ENCODE measurements around the gene INPPL1.
"Not testable (repeated sequence)": the region's sequence is repeated elsewhere in the genome, so short reads cannot be mapped to it uniquely, and the experiment has no call there.

Gene INPPL1

GRCh38 chr11:72202571-72202970 lies 22.0 kb upstream of the INPPL1 start:
- no peak overlapping the region for H3K4me3 Mint-ChIP-seq
- intact Hi-C loops (cut with micrococcal nuclease): no loop called here
- no peak overlapping the region for H3K27ac Mint-ChIP-seq
- H3K9me3 Mint-ChIP-seq: no peaks in the 10 kb centered on the region
- H3K27me3 Mint-ChIP-seq: no peaks in the 10 kb centered on the region
- no peaks in the 10 kb centered on the region for H3K36me3 Mint-ChIP-seq (ENCODE audit: low read depth)
- peaks cover 37% of the 10 kb centered on the region for H3K4me1 Mint-ChIP-seq (ENCODE audit: low read depth)

- Mint-ChIP-seq H3K4me1 (ENCODE audit: low read depth) (peaks cover 43% of the 10 kb centered on the region), H3K36me3 (ENCODE audit: low read depth) (no peaks in the 10 kb centered on the region), H3K27ac (peak overlapping the region; percentile 9), H3K9me3 (no peaks in the 10 kb centered on the region), H3K4me3 (no peak overlapping the region), H3K27me3 (no peaks in the 10 kb centered on the region)
- intact Hi-C loops (cut with micrococcal nuclease): no loop called here
These were observed 21.4 kb upstream of the INPPL1 start for GRCh38 chr11:72203163-72203562.

GRCh38 chr11:72204886-72205285 lies 19.7 kb upstream of the INPPL1 start:
- Mint-ChIP-seq H3K27me3 (no peaks in the 10 kb centered on the region), H3K4me3 (no peak overlapping the region), H3K27ac (peak overlapping the region; percentile 68), H3K4me1 (ENCODE audit: low read depth) (peaks cover 60% of the 10 kb centered on the region), H3K36me3 (ENCODE audit: low read depth) (no peaks in the 10 kb centered on the region), H3K9me3 (peaks cover 8% of the 10 kb centered on the region)
- intact Hi-C loops (cut with micrococcal nuclease): no loop called here

- intact Hi-C loops (cut with micrococcal nuclease); H3K4me3 Mint-ChIP-seq; H3K36me3 Mint-ChIP-seq (ENCODE audit: low read depth); H3K27me3 Mint-ChIP-seq; H3K27ac Mint-ChIP-seq: not testable (repeated sequence)
- peaks cover 62% of the 10 kb centered on the region for H3K4me1 Mint-ChIP-seq (ENCODE audit: low read depth)
- H3K9me3 Mint-ChIP-seq: peaks cover 10% of the 10 kb centered on the region
These were observed 17.8 kb upstream of the INPPL1 start for GRCh38 chr11:72206794-72207193.

- Mint-ChIP-seq H3K9me3 (peaks cover 10% of the 10 kb centered on the region), H3K36me3 (ENCODE audit: low read depth) (no peaks in the 10 kb centered on the region), H3K27ac (peak overlapping the region; percentile 77), H3K4me3 (no peak overlapping the region), H3K27me3 (no peaks in the 10 kb centered on the region), H3K4me1 (ENCODE audit: low read depth) (peaks cover 52% of the 10 kb centered on the region)
- intact Hi-C loops (cut with micrococcal nuclease): no loop called here
These were observed 16.3 kb upstream of the INPPL1 start for GRCh38 chr11:72208281-72208680.

- Mint-ChIP-seq H3K4me3 (no peak overlapping the region), H3K27ac (peak overlapping the region; percentile 77), H3K36me3 (ENCODE audit: low read depth) (no peaks in the 10 kb centered on the region), H3K27me3 (no peaks in the 10 kb centered on the region), H3K4me1 (ENCODE audit: low read depth) (peaks cover 50% of the 10 kb centered on the region), H3K9me3 (peaks cover 10% of the 10 kb centered on the region)
- intact Hi-C loops (cut with micrococcal nuclease): no loop called here
These were observed 15.5 kb upstream of the INPPL1 start for GRCh38 chr11:72209101-72209500.

- intact Hi-C loops (cut with micrococcal nuclease): no loop called here
- H3K27me3 Mint-ChIP-seq: no peaks in the 10 kb centered on the region
- H3K4me1 Mint-ChIP-seq (ENCODE audit: low read depth): peaks cover 50% of the 10 kb centered on the region
- peaks cover 35% of the 10 kb centered on the region for H3K36me3 Mint-ChIP-seq (ENCODE audit: low read depth)
- H3K4me3 Mint-ChIP-seq: peak within 1 kb of the TSS; percentile 85
- H3K9me3 Mint-ChIP-seq: no peaks in the 10 kb centered on the region
- H3K27ac Mint-ChIP-seq: peak within 1 kb of the TSS; percentile 85
These were observed 7.9 kb upstream of the INPPL1 start, which contains the start of gene FOLR2 for GRCh38 chr11:72216638-72217037. Gene FOLR2, plus strand, starts transcription at chr11:72216794. Its CDS starts 1,791 bp downstream, at chr11:72218585.

- no peaks in the 10 kb centered on the region for H3K27me3 Mint-ChIP-seq
- H3K27ac Mint-ChIP-seq: peak overlapping the region; percentile 85
- intact Hi-C loops (cut with micrococcal nuclease): no loop called here
- H3K36me3 Mint-ChIP-seq (ENCODE audit: low read depth): peaks cover 41% of the 10 kb centered on the region
- peaks cover 62% of the 10 kb centered on the region for H3K4me1 Mint-ChIP-seq (ENCODE audit: low read depth)
- H3K4me3 Mint-ChIP-seq: peak overlapping the region; percentile 85
- no peaks in the 10 kb centered on the region for H3K9me3 Mint-ChIP-seq
These were observed 6.7 kb upstream of the INPPL1 start for GRCh38 chr11:72217841-72218240.

- Mint-ChIP-seq H3K4me1 (ENCODE audit: low read depth) (peaks cover 65% of the 10 kb centered on the region), H3K4me3 (peak overlapping the region; percentile 85), H3K27ac (peak overlapping the region; percentile 85), H3K9me3 (no peaks in the 10 kb centered on the region), H3K27me3 (no peaks in the 10 kb centered on the region), H3K36me3 (ENCODE audit: low read depth) (peaks cover 42% of the 10 kb centered on the region)
- intact Hi-C loops (cut with micrococcal nuclease): no loop called here
These were observed 6.3 kb upstream of the INPPL1 start for GRCh38 chr11:72218251-72218745.

GRCh38 chr11:72220696-72221363 lies 3.7 kb upstream of the INPPL1 start:
- intact Hi-C loops (cut with micrococcal nuclease): loop anchor here (5.0 kb wide), 1 partner anchor 119 kb away; the partner anchor contains the start of gene LAMTOR1
- no peaks in the 10 kb centered on the region for H3K9me3 Mint-ChIP-seq

GRCh38 chr11:72221386-72222075 lies 3.0 kb upstream of the INPPL1 start:
- no peaks in the 10 kb centered on the region for H3K27me3 Mint-ChIP-seq
- no peaks in the 10 kb centered on the region for H3K9me3 Mint-ChIP-seq
- H3K36me3 Mint-ChIP-seq (ENCODE audit: low read depth): peaks cover 73% of the 10 kb centered on the region
- peaks cover 74% of the 10 kb centered on the region for H3K4me1 Mint-ChIP-seq (ENCODE audit: low read depth)
- H3K4me3 Mint-ChIP-seq: peak overlapping the region; percentile 43
- H3K27ac Mint-ChIP-seq: peak overlapping the region; percentile 99
- intact Hi-C loops (cut with micrococcal nuclease): loop anchor here (5.0 kb wide), 1 partner anchor 119 kb away; the partner anchor contains the start of gene LAMTOR1

More at GRCh38 chr11:72220696-72221363, 3.7 kb upstream of the INPPL1 start:
- peaks cover 73% of the 10 kb centered on the region for H3K4me1 Mint-ChIP-seq (ENCODE audit: low read depth)
- H3K4me3 Mint-ChIP-seq: peak overlapping the region; percentile 43
- H3K27ac Mint-ChIP-seq: peak overlapping the region; percentile 87
- peaks cover 68% of the 10 kb centered on the region for H3K36me3 Mint-ChIP-seq (ENCODE audit: low read depth)
- H3K27me3 Mint-ChIP-seq: no peaks in the 10 kb centered on the region

GRCh38 chr11:72222106-72222891 lies 2.3 kb upstream of the INPPL1 start:
- Mint-ChIP-seq H3K27me3 (no peaks in the 10 kb centered on the region), H3K4me3 (peak overlapping the region; percentile 99), H3K27ac (peak overlapping the region; percentile 99), H3K9me3 (no peaks in the 10 kb centered on the region), H3K4me1 (ENCODE audit: low read depth) (peaks cover 71% of the 10 kb centered on the region), H3K36me3 (ENCODE audit: low read depth) (peaks cover 74% of the 10 kb centered on the region)
- intact Hi-C loops (cut with micrococcal nuclease): loop anchor here (5.0 kb wide), 1 partner anchor 120 kb away; the partner anchor contains the start of gene LAMTOR1

- Mint-ChIP-seq H3K9me3 (no peaks in the 10 kb centered on the region), H3K27me3 (no peaks in the 10 kb centered on the region), H3K4me1 (ENCODE audit: low read depth) (peaks cover 71% of the 10 kb centered on the region)
These were observed 1.5 kb upstream of the INPPL1 start for GRCh38 chr11:72222907-72223614.

More at GRCh38 chr11:72222907-72223614, 1.5 kb upstream of the INPPL1 start:
- Mint-ChIP-seq H3K4me3 (peak overlapping the region; percentile 99), H3K36me3 (ENCODE audit: low read depth) (peaks cover 79% of the 10 kb centered on the region), H3K27ac (peak overlapping the region; percentile 99)
- intact Hi-C loops (cut with micrococcal nuclease): loop anchor here (1.0 to 5.0 kb wide), 2 partner anchors 111 to 121 kb away; partner anchors contain the start of genes ANAPC15 and LAMTOR1
